Osteoblast (primary cell): ENCODE measurements around the gene IL2RG. TPM values are rescaled to one million over a fixed set of nuclear protein-coding genes. Genes with fewer than 3 reads are reported as not detected.

Experiments
- DNase-seq: peaks from one replicate; pipeline ENCODE4 v3.0.0; 2011; ENCODE audit warnings: low spot score, mixed read lengths; ENCODE audit not compliant: insufficient read length; ENCODE audit errors: missing footprints
- H2AFZ ChIP-seq: 2 replicates; pipeline ENCODE4 v1.6.0; 2011; ENCODE audit warnings: mild to moderate bottlenecking, low read length
- H3K27ac ChIP-seq: 2 replicates; pipeline ENCODE4 v1.5.1; 2011; ENCODE audit warnings: mild to moderate bottlenecking, low read depth, low read length, moderate library complexity
- H3K27me3 ChIP-seq: 2 replicates; pipeline ENCODE4 v1.6.0; 2012; ENCODE audit warnings: mild to moderate bottlenecking, control low read depth, inconsistent platforms, low read length, moderate library complexity; ENCODE audit not compliant: insufficient read depth
- H3K36me3 ChIP-seq: 2 replicates; pipeline ENCODE4 v1.5.1; 2011; ENCODE audit warnings: mild to moderate bottlenecking, low read length, control low read depth, moderate library complexity; ENCODE audit not compliant: insufficient read depth
- H3K4me1 ChIP-seq: 2 replicates; pipeline ENCODE4 v1.5.1; 2011; ENCODE audit warnings: mild to moderate bottlenecking, low read length, control low read depth, moderate library complexity; ENCODE audit not compliant: insufficient read depth
- H3K4me2 ChIP-seq: 2 replicates; pipeline ENCODE4 v1.6.0; 2011; ENCODE audit warnings: mild to moderate bottlenecking, low read length; ENCODE audit not compliant: insufficient read depth
- H3K4me3 ChIP-seq: fragments of 200-600 bp; sonication (generic); 3 replicates; pipeline ENCODE4 v1.5.1; 2012; ENCODE audit warnings: mild to moderate bottlenecking, low read length, inconsistent platforms; ENCODE audit not compliant: insufficient read depth
- H3K79me2 ChIP-seq: 2 replicates; pipeline ENCODE4 v1.6.0; 2012; ENCODE audit warnings: mild to moderate bottlenecking, low read length, control low read depth, inconsistent platforms; ENCODE audit not compliant: insufficient read depth
- H3K9me3 ChIP-seq: 2 replicates; pipeline ENCODE4 v1.5.1; 2011; ENCODE audit warnings: low read depth, low read length, control low read depth
- H4K20me1 ChIP-seq: 2 replicates; pipeline ENCODE4 v1.6.0; 2012; ENCODE audit warnings: mild to moderate bottlenecking, low read length, control low read depth; ENCODE audit not compliant: insufficient read depth
- CTCF ChIP-seq: IDR thresholded peaks from 2 replicates; pipeline ENCODE4 v1.5.1; 2011; ENCODE audit warnings: mild to moderate bottlenecking, low read depth, low read length, moderate library complexity; ENCODE audit errors: extremely low read depth
- total RNA-seq: library from RNA; depleted of rRNA; stranded (reverse); fragments of >200 nt; gene quantifications from 2 replicates; pipeline ENCODE4 v1.2.3, GENCODE V29; 2012

The IL2RG gene
- total RNA-seq, 1 donor, result not detected

- no peak for TF ChIP-seq CTCF
- Histone ChIP-seq H3K27me3 (peaks cover 6% of the 10 kb centered on the region), H3K4me2 (no peak overlapping the region), H3K4me3 (no peak overlapping the region), H3K36me3 (no peaks in the 10 kb centered on the region), H3K4me1 (no peaks in the 10 kb centered on the region), H3K9me3 (no peaks in the 10 kb centered on the region), H3K27ac (no peak overlapping the region), H3K79me2 (no peaks in the 10 kb centered on the region), H4K20me1 (no peaks in the 10 kb centered on the region), H2AFZ (no peak overlapping the region)
- DNase-seq, result no peak
Observed at GRCh38 chrX:71154641-71155040, 43.3 kb upstream of the IL2RG start.

- Histone ChIP-seq H4K20me1 (no peaks in the 10 kb centered on the region), H3K27ac (no peak overlapping the region), H3K27me3 (peaks cover 6% of the 10 kb centered on the region), H3K9me3 (no peaks in the 10 kb centered on the region), H3K36me3 (no peaks in the 10 kb centered on the region), H3K79me2 (no peaks in the 10 kb centered on the region), H3K4me3 (no peak overlapping the region), H3K4me1 (no peaks in the 10 kb centered on the region), H2AFZ (no peak overlapping the region), H3K4me2 (no peak overlapping the region)
- no peak for TF ChIP-seq CTCF
- peak; percentile 78 for DNase-seq
Observed at GRCh38 chrX:71154196-71154595, 42.8 kb upstream of the IL2RG start.

GRCh38 chrX:71151366-71151765, 40.0 kb upstream of the IL2RG start:
- Histone ChIP-seq H2AFZ (no peak overlapping the region), H3K79me2 (no peaks in the 10 kb centered on the region), H3K36me3 (no peaks in the 10 kb centered on the region), H3K9me3 (no peaks in the 10 kb centered on the region), H3K4me3 (no peak overlapping the region), H3K27ac (no peak overlapping the region), H3K4me1 (peaks cover under 1% of the 10 kb centered on the region), H4K20me1 (no peaks in the 10 kb centered on the region), H3K27me3 (peaks cover 6% of the 10 kb centered on the region), H3K4me2 (no peak overlapping the region)
- DNase-seq, result peak; percentile 58
- TF ChIP-seq CTCF, result no peak

GRCh38 chrX:71148278-71148663, 36.9 kb upstream of the IL2RG start:
- H3K9me3 ChIP-seq, result no peaks in the 10 kb centered on the region
- no peak overlapping the region for H3K4me3 ChIP-seq
- TF ChIP-seq CTCF, result no peak
- no peaks in the 10 kb centered on the region for H3K79me2 ChIP-seq
- H3K27ac ChIP-seq, result no peak overlapping the region
- peaks cover 6% of the 10 kb centered on the region for H3K27me3 ChIP-seq
- H4K20me1 ChIP-seq, result no peaks in the 10 kb centered on the region
- no peak overlapping the region for H3K4me2 ChIP-seq
- DNase-seq, result no peak
- no peaks in the 10 kb centered on the region for H3K36me3 ChIP-seq
- H3K4me1 ChIP-seq, result peaks cover 3% of the 10 kb centered on the region
- no peak overlapping the region for H2AFZ ChIP-seq
